ENCODE results near the gene COL10A1.

DNA sequence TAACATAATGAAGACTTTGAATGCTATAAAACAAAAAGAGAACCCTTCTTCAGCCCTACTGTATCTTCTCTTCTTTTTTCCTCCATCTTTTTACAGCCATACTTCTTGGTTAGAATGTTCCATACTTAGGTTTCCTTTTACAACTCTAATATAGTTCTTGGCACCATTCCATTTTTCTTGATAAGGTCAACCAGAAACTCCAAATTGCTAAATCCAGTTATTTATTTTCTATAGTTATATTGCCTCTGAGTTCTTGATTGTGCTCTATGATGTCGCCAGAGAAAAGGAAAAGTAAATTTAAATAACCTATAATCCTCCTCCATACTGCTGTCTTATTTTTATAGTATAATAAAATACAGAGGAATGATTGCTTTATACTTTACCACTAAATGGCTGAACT, 26.7 kb upstream of the COL10A1 start:
- TF ChIP-seq, protein P1, sequence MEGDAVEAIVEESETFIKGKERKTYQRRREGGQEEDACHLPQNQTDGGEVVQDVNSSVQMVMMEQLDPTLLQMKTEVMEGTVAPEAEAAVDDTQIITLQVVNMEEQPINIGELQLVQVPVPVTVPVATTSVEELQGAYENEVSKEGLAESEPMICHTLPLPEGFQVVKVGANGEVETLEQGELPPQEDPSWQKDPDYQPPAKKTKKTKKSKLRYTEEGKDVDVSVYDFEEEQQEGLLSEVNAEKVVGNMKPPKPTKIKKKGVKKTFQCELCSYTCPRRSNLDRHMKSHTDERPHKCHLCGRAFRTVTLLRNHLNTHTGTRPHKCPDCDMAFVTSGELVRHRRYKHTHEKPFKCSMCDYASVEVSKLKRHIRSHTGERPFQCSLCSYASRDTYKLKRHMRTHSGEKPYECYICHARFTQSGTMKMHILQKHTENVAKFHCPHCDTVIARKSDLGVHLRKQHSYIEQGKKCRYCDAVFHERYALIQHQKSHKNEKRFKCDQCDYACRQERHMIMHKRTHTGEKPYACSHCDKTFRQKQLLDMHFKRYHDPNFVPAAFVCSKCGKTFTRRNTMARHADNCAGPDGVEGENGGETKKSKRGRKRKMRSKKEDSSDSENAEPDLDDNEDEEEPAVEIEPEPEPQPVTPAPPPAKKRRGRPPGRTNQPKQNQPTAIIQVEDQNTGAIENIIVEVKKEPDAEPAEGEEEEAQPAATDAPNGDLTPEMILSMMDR (IDR thresholded peaks at IDR 0.05), result no peak
- no peak for TF ChIP-seq POLR2A (IDR thresholded peaks at IDR 0.05)
